Endothelial cell of umbilical vein (primary cell): Measurements from ENCODE around the gene KRTAP4-9. TPM values are rescaled to one million over a fixed set of nuclear protein-coding genes. Genes with fewer than 3 reads are reported as not detected.
"Not testable (repeated sequence)": the region's sequence is repeated elsewhere in the genome, so short reads cannot be mapped to it uniquely, and the experiment has no call there.

Experiments used
- Bru-seq: library from RNA; stranded (reverse); fragments of 400-500 nt; gene quantifications from one replicate; lab custom pipeline; 2021; lab: Mats Ljungman, UMichigan
- BruChase-seq, 2 experiments: library from RNA; stranded (reverse); fragments of 400-500 nt; gene quantifications; one replicate each; lab custom pipeline; 2021; lab: Mats Ljungman, UMichigan
- BruUV-seq: library from RNA; stranded (reverse); fragments of 400-500 nt; replicated peaks from 2 replicates; lab custom pipeline; 2021; lab: Mats Ljungman, UMichigan
- CTCF ChIA-PET: fragments of 300-600, 350-600 bp; sonication (Branson Sonifier 250); formaldehyde crosslinking; loops from one replicate; lab custom pipeline; 2021; ENCODE audit warnings: antibody characterized with exemption, inconsistent platforms; lab: Charles Lee
- POLR2A ChIA-PET: fragments of 300-600, 350-600 bp; sonication (Branson Sonifier 250); formaldehyde crosslinking; loops from one replicate; lab custom pipeline; 2021; ENCODE audit warnings: antibody characterized with exemption, inconsistent platforms; lab: Charles Lee
- DNase-seq: peaks from one replicate; pipeline ENCODE4 v3.0.0-alpha.2; 2011; ENCODE audit warnings: low read depth, low spot score
- FAIRE-seq: peaks from 2 replicates; lab custom pipeline; 2011; peaks lifted over from hg19 to GRCh38; lab: Jason Lieb, UNC
- H2AFZ ChIP-seq: 2 replicates; pipeline ENCODE4 v1.6.0; 2012; ENCODE audit warnings: low read depth, low read length, control low read depth, inconsistent platforms
- H3K27ac ChIP-seq: 2 replicates; pipeline ENCODE4 v1.5.1; 2011; ENCODE audit warnings: low read depth, mild to moderate bottlenecking, control low read depth, low read length, moderate library complexity; ENCODE audit not compliant: insufficient read depth
- H3K27me3 ChIP-seq, 2 experiments: 2 replicates each; pipeline versions ENCODE4 v1.6.0 to v1.6.1; 2011; ENCODE audit warnings: low read length in 2 of 2, mixed read lengths in 1 of 2; ENCODE audit not compliant: control insufficient read depth in 2 of 2, insufficient read depth in 2 of 2
- H3K36me3 ChIP-seq, 2 experiments: 2 replicates in 1 of 2; 3 replicates in 1 of 2; pipeline ENCODE4 v1.5.1; 2011; ENCODE audit warnings: low read length in 2 of 2, mild to moderate bottlenecking in 1 of 2, moderate library complexity in 1 of 2; ENCODE audit not compliant: control insufficient read depth in 2 of 2, insufficient read depth in 2 of 2; ENCODE audit errors: extremely low read depth in 1 of 2
- H3K4me1 ChIP-seq: 3 replicates; pipeline ENCODE4 v1.5.1; 2011; ENCODE audit warnings: mild to moderate bottlenecking, low read length; ENCODE audit not compliant: control insufficient read depth, insufficient read depth; ENCODE audit errors: extremely low read depth
- H3K4me2 ChIP-seq: 2 replicates; pipeline ENCODE4 v1.6.1; 2011; ENCODE audit warnings: low read length, control low read depth, mixed read lengths; ENCODE audit not compliant: insufficient read depth
- H3K4me3 ChIP-seq, 3 experiments: fragments of 200-600 bp in 1 of 3; sonication (generic), shearing (Covaris generic) in 1 of 3; replicated peaks in 1 of 3; 2 replicates each; pipeline ENCODE4 v1.5.1; 2011 to 2016; ENCODE audit warnings: control low read depth in 3 of 3, low read length in 3 of 3, mild to moderate bottlenecking in 2 of 3, inconsistent platforms in 1 of 3, low read depth in 1 of 3, moderate library complexity in 1 of 3; ENCODE audit not compliant: insufficient read depth in 1 of 3
- H3K79me2 ChIP-seq: 2 replicates; pipeline ENCODE4 v1.6.0; 2012; ENCODE audit warnings: low read length, inconsistent platforms; ENCODE audit not compliant: control insufficient read depth, insufficient read depth
- H3K9ac ChIP-seq: replicated peaks from 2 replicates; pipeline ENCODE3; 2011; ENCODE audit warnings: low read length, control low read depth; ENCODE audit not compliant: insufficient read depth; ENCODE audit errors: extremely low read depth
- H3K9me1 ChIP-seq: replicated peaks from 3 replicates; pipeline ENCODE4 v1.6.0; 2011; ENCODE audit warnings: mild to moderate bottlenecking, low read length; ENCODE audit not compliant: control insufficient read depth, insufficient read depth; ENCODE audit errors: extremely low read depth
- H3K9me3 ChIP-seq: replicated peaks from 2 replicates; pipeline ENCODE4 v1.5.1; 2012; ENCODE audit warnings: low read length, inconsistent platforms; ENCODE audit not compliant: control insufficient read depth, insufficient read depth
- H4K20me1 ChIP-seq: replicated peaks from 2 replicates; pipeline ENCODE3; 2011; ENCODE audit warnings: mild to moderate bottlenecking, low read length; ENCODE audit not compliant: control insufficient read depth, insufficient read depth; ENCODE audit errors: extremely low read depth
- EZH2 ChIP-seq: IDR thresholded peaks from 2 replicates; pipeline ENCODE4 v1.6.1; 2012; ENCODE audit warnings: borderline replicate concordance, low read depth, mild to moderate bottlenecking, moderate library complexity, low read length, inconsistent platforms; ENCODE audit not compliant: severe bottlenecking
- FOS ChIP-seq: IDR thresholded peaks from 2 replicates; pipeline ENCODE4 v1.6.1; 2011; ENCODE audit warnings: mild to moderate bottlenecking, low read length, moderate library complexity, borderline replicate concordance; ENCODE audit not compliant: insufficient read depth
- GATA2 ChIP-seq: IDR thresholded peaks from 2 replicates; pipeline ENCODE4 v1.7.0; 2011; ENCODE audit warnings: low read depth, mild to moderate bottlenecking, moderate library complexity, mixed read lengths, low read length; ENCODE audit not compliant: insufficient read length, insufficient read depth
- JUN ChIP-seq: IDR thresholded peaks from 2 replicates; pipeline ENCODE4 v1.6.1; 2011; ENCODE audit warnings: borderline replicate concordance, low read depth; ENCODE audit not compliant: insufficient read length, insufficient read depth
- MYC ChIP-seq: IDR thresholded peaks from one replicate; pipeline ENCODE4 v1.6.1; 2011; ENCODE audit warnings: mild to moderate bottlenecking, low read depth, low read length
- POLR2A ChIP-seq: IDR thresholded peaks from 2 replicates; pipeline ENCODE4 v1.6.1; 2012; ENCODE audit warnings: low read depth, mild to moderate bottlenecking, control low read depth, low read length
- POLR2AphosphoS5 ChIP-seq: IDR thresholded peaks from 2 replicates; pipeline ENCODE4 v1.6.1; 2012; ENCODE audit warnings: low read depth, mild to moderate bottlenecking, control low read depth, low read length, moderate library complexity; ENCODE audit not compliant: insufficient read depth
- dilution Hi-C: fragments of 300-500 bp; cut with MboI; formaldehyde crosslinking; loops from one replicate; pipeline ENCODE4 v1.15.0; 2019; ENCODE audit warnings: low sequenced_read_pairs; ENCODE audit not compliant: extremely low pct_ligation_motif_present
- intact Hi-C: fragments of 100-400 bp; cut with micrococcal nuclease; formaldehyde crosslinking; loops from one replicate; pipeline ENCODE4 v1.10.0; 2022
- long read RNA-seq: library from polyadenylated mRNA; stranded (forward); transcript quantifications from one replicate; pipeline ENCODE4 v2.0.0, GENCODE V29; 2021
- polyA minus RNA-seq, 3 experiments: library from RNA; depleted of rRNA, polyadenylated mRNA; stranded (reverse); fragments of >200 nt; gene quantifications; 1 replicate in 1 of 3; 2 replicates in 2 of 3; pipeline ENCODE4 v1.2.3, GENCODE V29; 2011
- polyA plus RNA-seq, 4 experiments: library from polyadenylated mRNA; depleted of rRNA in 3 of 4; stranded (reverse) in 3 of 4; unstranded in 1 of 4; fragments of >200 nt; gene quantifications; 2 replicates each; pipeline versions ENCODE4 v1.2.1 to v1.2.3, GENCODE V29; 2011 to 2012; ENCODE audit warnings: missing spikeins in 1 of 4
- total RNA-seq: library from RNA; stranded (reverse); gene quantifications from 2 replicates; pipeline ENCODE4 v1.2.3, GENCODE V29; 2021
- TF ChIP-seq, protein P1 (sequence below): IDR thresholded peaks from 2 replicates; pipeline ENCODE4 v1.6.1; 2011; ENCODE audit not compliant: insufficient read depth, insufficient read length
- TF ChIP-seq, protein P2 (sequence below), 2 donors: IDR thresholded peaks; 1 replicate in 1 of 2; 2 replicates in 1 of 2; pipeline ENCODE4 v1.5.1; 2011; ENCODE audit warnings: low read length in 2 of 2, mild to moderate bottlenecking in 2 of 2, moderate library complexity in 2 of 2, control low read depth in 1 of 2, inconsistent platforms in 1 of 2, low read depth in 1 of 2; ENCODE audit not compliant: insufficient read depth in 1 of 2; ENCODE audit errors: extremely low read depth in 1 of 2

Gene KRTAP4-9
- total RNA-seq = not detected in 2 replicates
- not detected in 2 replicates for polyA plus RNA-seq
- polyA plus RNA-seq (2011; cell fraction: cytosol; rRNA removed) = not detected in 2 replicates
- not detected in 2 replicates for polyA plus RNA-seq (2011; cell fraction: nucleus; rRNA removed)
- not detected in 2 replicates for polyA plus RNA-seq (2012)
- not detected in 2 replicates for polyA minus RNA-seq
- not detected for polyA minus RNA-seq (2011; cell fraction: cytosol; rRNA and poly(A)+ RNA removed)
- not detected in 2 replicates for polyA minus RNA-seq (2011; cell fraction: nucleus; rRNA and poly(A)+ RNA removed)
- Bru-seq, nascent RNA = not detected
- not detected for BruChase-seq, experiment 1, labeled RNA remaining after a 6-hour chase
- not detected for BruChase-seq, experiment 2, labeled RNA remaining after a 2-hour chase
- long read RNA-seq = 0 reads

- H3K27me3 ChIP-seq, H3K9me1 ChIP-seq, H3K4me1 ChIP-seq, dilution Hi-C loops, intact Hi-C loops, H3K9ac ChIP-seq, CTCF ChIA-PET, H3K79me2 ChIP-seq, H2AFZ ChIP-seq, FAIRE-seq, H3K27ac ChIP-seq, POLR2A ChIA-PET, DNase-seq, H3K36me3 ChIP-seq, BruUV-seq, H3K9me3 ChIP-seq, H3K4me3 ChIP-seq, H4K20me1 ChIP-seq, H3K4me2 ChIP-seq: not testable (repeated sequence)
Observed at GRCh38 chr17:41105347-41105746, at the start of gene KRTAP4-9. KRTAP4-9 (plus strand) TSS chr17:41105389; CDS start chr17:41105389, 0 bp downstream.

DNA sequence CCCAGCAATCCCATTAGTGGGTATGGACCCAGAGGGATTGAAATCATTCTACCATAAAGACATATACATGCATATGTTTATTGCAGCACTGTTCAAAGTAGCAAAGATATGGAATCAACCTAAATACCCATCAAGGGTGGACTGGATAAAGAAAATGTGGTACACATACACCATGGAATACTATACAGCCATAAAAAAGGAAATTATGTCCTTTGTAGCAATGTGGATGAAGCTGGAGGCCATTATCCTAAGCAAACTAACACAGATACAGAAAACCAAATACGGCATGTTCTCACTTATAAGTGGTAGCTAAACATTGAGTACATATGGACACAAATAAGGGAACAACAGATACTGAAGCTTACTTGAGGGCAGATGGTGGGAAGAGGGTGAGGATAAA lies 47.6 kb upstream of the KRTAP4-9 start:
- Histone ChIP-seq H3K4me2 (no peak overlapping the region), H3K9ac (no peak overlapping the region), H4K20me1 (no peaks in the 10 kb centered on the region), H3K36me3 (no peaks in the 10 kb centered on the region), H2AFZ (no peak overlapping the region), H3K9me1 (no peaks in the 10 kb centered on the region), H3K4me1 (no peaks in the 10 kb centered on the region), H3K27me3 (peaks cover 6 to 12% of the 10 kb centered on the region in 2 experiments), H3K4me3 (no peak overlapping the region), H3K79me2 (no peaks in the 10 kb centered on the region), H3K27ac (no peak overlapping the region), H3K9me3 (no peaks in the 10 kb centered on the region)
- dilution Hi-C loops = no loop called here
- ChIA-PET CTCF (no interaction called here), POLR2A (no interaction called here)
- TF ChIP-seq POLR2AphosphoS5 (no peak), FOS (no peak), POLR2A (no peak), JUN (no peak), MYC (no peak), EZH2 (no peak), GATA2 (no peak)
- TF ChIP-seq, protein P1, sequence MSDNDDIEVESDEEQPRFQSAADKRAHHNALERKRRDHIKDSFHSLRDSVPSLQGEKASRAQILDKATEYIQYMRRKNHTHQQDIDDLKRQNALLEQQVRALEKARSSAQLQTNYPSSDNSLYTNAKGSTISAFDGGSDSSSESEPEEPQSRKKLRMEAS = no peak
- TF ChIP-seq, protein P2, sequence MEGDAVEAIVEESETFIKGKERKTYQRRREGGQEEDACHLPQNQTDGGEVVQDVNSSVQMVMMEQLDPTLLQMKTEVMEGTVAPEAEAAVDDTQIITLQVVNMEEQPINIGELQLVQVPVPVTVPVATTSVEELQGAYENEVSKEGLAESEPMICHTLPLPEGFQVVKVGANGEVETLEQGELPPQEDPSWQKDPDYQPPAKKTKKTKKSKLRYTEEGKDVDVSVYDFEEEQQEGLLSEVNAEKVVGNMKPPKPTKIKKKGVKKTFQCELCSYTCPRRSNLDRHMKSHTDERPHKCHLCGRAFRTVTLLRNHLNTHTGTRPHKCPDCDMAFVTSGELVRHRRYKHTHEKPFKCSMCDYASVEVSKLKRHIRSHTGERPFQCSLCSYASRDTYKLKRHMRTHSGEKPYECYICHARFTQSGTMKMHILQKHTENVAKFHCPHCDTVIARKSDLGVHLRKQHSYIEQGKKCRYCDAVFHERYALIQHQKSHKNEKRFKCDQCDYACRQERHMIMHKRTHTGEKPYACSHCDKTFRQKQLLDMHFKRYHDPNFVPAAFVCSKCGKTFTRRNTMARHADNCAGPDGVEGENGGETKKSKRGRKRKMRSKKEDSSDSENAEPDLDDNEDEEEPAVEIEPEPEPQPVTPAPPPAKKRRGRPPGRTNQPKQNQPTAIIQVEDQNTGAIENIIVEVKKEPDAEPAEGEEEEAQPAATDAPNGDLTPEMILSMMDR (IDR thresholded peaks at IDR 0.05; ENCODE audit: extremely low read depth in 1 of 2, insufficient read depth in 1 of 2, low read depth in 1 of 2, low read length in 2 of 2) = no peak
- DNase-seq = no peak
- FAIRE-seq = no peak
- no TSS peak for BruUV-seq
- intact Hi-C loops = no loop called here
